GM12864 (cell line): ENCODE results near the gene CACNA2D3.

Source experiments
- DNase-seq: peaks from one replicate; pipeline ENCODE4 v3.0.0-alpha.2; 2011; ENCODE audit warnings: low read depth
- H3K4me3 ChIP-seq: 2 replicates; pipeline ENCODE4 v1.5.1; 2011; ENCODE audit warnings: mild to moderate bottlenecking, low read depth, low read length, control low read depth
- CTCF ChIP-seq: IDR thresholded peaks from 2 replicates; pipeline ENCODE4 v1.5.1; 2011; ENCODE audit warnings: low read depth, mild to moderate bottlenecking, moderate library complexity, low read length, control low read depth, inconsistent platforms; ENCODE audit errors: missing control alignments

Gene CACNA2D3

GRCh38 chr3:54954022-54954421, 831.7 kb downstream of the CACNA2D3 start:
- no peak for TF ChIP-seq CTCF
- H3K4me3 ChIP-seq: no peak overlapping the region
- no peak for DNase-seq

- DNase-seq: no peak
- H3K4me3 ChIP-seq: no peak overlapping the region
- no peak for TF ChIP-seq CTCF
These were observed 832.2 kb downstream of the CACNA2D3 start for GRCh38 chr3:54954521-54954920.

- TF ChIP-seq CTCF: no peak
- DNase-seq: no peak
- no peak overlapping the region for H3K4me3 ChIP-seq
These were observed 833.1 kb downstream of the CACNA2D3 start for GRCh38 chr3:54955496-54955895.

- no peak overlapping the region for H3K4me3 ChIP-seq
- no peak for DNase-seq
- no peak for TF ChIP-seq CTCF
These were observed 833.6 kb downstream of the CACNA2D3 start for GRCh38 chr3:54955941-54956340.

- H3K4me3 ChIP-seq: no peak overlapping the region
- DNase-seq: no peak
- TF ChIP-seq CTCF: no peak
These were observed 835.4 kb downstream of the CACNA2D3 start for GRCh38 chr3:54957711-54958110.

GRCh38 chr3:54960082-54960481, 837.7 kb downstream of the CACNA2D3 start:
- TF ChIP-seq CTCF: no peak
- no peak overlapping the region for H3K4me3 ChIP-seq
- no peak for DNase-seq

GRCh38 chr3:54960701-54961100, 838.3 kb downstream of the CACNA2D3 start:
- no peak for DNase-seq
- H3K4me3 ChIP-seq: no peak overlapping the region
- no peak for TF ChIP-seq CTCF
